ENCODE measurements around the gene PTPRT.

DNA sequence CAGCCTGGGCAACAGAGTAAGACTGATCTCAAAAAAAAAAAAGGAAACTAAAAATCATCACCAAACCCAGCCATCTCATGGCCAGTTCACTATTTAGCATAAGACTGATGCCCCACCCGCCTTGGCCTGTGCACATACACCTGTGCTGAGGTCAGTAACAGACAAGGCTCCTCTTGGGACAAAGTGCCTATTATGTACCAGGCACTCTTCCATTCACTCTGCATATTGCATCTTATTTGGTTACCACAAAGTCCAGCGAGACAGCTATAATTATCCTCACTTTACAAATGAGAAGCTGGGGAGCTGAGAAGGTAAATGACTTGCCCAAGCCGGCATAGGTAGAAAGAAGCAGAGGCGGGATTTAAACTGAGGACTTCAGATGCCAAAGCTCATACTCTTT, 3.8 kb downstream of the PTPRT start:
- TF ChIP-seq HMGXB4 (CRISPR knock-in tag; IDR thresholded peaks at IDR 0.05; ENCODE audit: borderline replicate concordance in 1 of 2, low read depth in 1 of 2): no peak
- no peak for TF ChIP-seq EP300 (IDR thresholded peaks at IDR 0.05; ENCODE audit: low read depth in 2 of 2, low read length in 2 of 2)
- TF ChIP-seq EP300 (CRISPR knock-in tag; IDR thresholded peaks at IDR 0.05; ENCODE audit: borderline replicate concordance): no peak
- no peak for TF ChIP-seq RORA (CRISPR knock-in tag; IDR thresholded peaks at IDR 0.05)
- no peak for TF ChIP-seq TBL1XR1 (IDR thresholded peaks at IDR 0.05; ENCODE audit: borderline replicate concordance, low read length, partially characterized antibody)
- no peak for TF ChIP-seq ZBTB34 (CRISPR knock-in tag; IDR thresholded peaks at IDR 0.05)
- TF ChIP-seq SMARCC2 (IDR thresholded peaks at IDR 0.05): no peak
- no peak for TF ChIP-seq SMC3 (IDR thresholded peaks at IDR 0.05; ENCODE audit: low read length)
- TF ChIP-seq, protein P1, sequence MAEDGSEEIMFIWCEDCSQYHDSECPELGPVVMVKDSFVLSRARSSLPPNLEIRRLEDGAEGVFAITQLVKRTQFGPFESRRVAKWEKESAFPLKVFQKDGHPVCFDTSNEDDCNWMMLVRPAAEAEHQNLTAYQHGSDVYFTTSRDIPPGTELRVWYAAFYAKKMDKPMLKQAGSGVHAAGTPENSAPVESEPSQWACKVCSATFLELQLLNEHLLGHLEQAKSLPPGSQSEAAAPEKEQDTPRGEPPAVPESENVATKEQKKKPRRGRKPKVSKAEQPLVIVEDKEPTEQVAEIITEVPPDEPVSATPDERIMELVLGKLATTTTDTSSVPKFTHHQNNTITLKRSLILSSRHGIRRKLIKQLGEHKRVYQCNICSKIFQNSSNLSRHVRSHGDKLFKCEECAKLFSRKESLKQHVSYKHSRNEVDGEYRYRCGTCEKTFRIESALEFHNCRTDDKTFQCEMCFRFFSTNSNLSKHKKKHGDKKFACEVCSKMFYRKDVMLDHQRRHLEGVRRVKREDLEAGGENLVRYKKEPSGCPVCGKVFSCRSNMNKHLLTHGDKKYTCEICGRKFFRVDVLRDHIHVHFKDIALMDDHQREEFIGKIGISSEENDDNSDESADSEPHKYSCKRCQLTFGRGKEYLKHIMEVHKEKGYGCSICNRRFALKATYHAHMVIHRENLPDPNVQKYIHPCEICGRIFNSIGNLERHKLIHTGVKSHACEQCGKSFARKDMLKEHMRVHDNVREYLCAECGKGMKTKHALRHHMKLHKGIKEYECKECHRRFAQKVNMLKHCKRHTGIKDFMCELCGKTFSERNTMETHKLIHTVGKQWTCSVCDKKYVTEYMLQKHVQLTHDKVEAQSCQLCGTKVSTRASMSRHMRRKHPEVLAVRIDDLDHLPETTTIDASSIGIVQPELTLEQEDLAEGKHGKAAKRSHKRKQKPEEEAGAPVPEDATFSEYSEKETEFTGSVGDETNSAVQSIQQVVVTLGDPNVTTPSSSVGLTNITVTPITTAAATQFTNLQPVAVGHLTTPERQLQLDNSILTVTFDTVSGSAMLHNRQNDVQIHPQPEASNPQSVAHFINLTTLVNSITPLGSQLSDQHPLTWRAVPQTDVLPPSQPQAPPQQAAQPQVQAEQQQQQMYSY (CRISPR knock-in tag; IDR thresholded peaks at IDR 0.05): no peak
- no peak for TF ChIP-seq CHD4 (IDR thresholded peaks at IDR 0.05; ENCODE audit: borderline replicate concordance, low read length)
- no peak for TF ChIP-seq NFKBIZ (CRISPR knock-in tag; IDR thresholded peaks at IDR 0.05)
- no peak for TF ChIP-seq NR2F1 (CRISPR knock-in tag; IDR thresholded peaks at IDR 0.05)
- TF ChIP-seq ZKSCAN1 (IDR thresholded peaks at IDR 0.05; ENCODE audit: low read length): no peak
